Endothelial cell (in vitro differentiated cells): ENCODE measurements around the gene RHOH. TPM values are rescaled to one million over a fixed set of nuclear protein-coding genes. Genes with fewer than 3 reads are reported as not detected.

Experiments
- DNase-seq: peaks from one replicate; pipeline ENCODE4 v3.0.0; 2021; ENCODE audit warnings: low spot score
- H3K27ac Mint-ChIP-seq: one replicate; pipeline ENCODE4 v1.8.0; 2021; ENCODE audit warnings: mixed read lengths, inconsistent platforms; ENCODE audit not compliant: unreplicated experiment
- H3K27me3 Mint-ChIP-seq: one replicate; pipeline ENCODE4 v1.8.0; 2021; ENCODE audit warnings: mild to moderate bottlenecking, moderate library complexity, mixed read lengths, inconsistent platforms; ENCODE audit not compliant: unreplicated experiment
- H3K36me3 Mint-ChIP-seq: one replicate; pipeline ENCODE4 v1.8.0; 2021; ENCODE audit warnings: mild to moderate bottlenecking, low read depth, mixed read lengths, inconsistent platforms; ENCODE audit not compliant: unreplicated experiment
- H3K4me1 Mint-ChIP-seq: one replicate; pipeline ENCODE4 v1.8.0; 2021; ENCODE audit warnings: mild to moderate bottlenecking, mixed read lengths, inconsistent platforms; ENCODE audit not compliant: unreplicated experiment
- H3K4me3 Mint-ChIP-seq: one replicate; pipeline ENCODE4 v1.8.0; 2021; ENCODE audit warnings: mild to moderate bottlenecking, mixed read lengths, inconsistent platforms; ENCODE audit not compliant: unreplicated experiment
- H3K9me3 Mint-ChIP-seq: one replicate; pipeline ENCODE4 v1.8.0; 2021; ENCODE audit warnings: mixed read lengths, inconsistent platforms; ENCODE audit not compliant: unreplicated experiment
- total RNA-seq: library from RNA; stranded (reverse); fragmentation: NEBNext Ultra II Directional; extraction: Animal tissue kit (Norgen Biotek cat#: 25700); gene quantifications from one replicate; pipeline ENCODE4 v1.2.1, GENCODE V29; 2021; ENCODE audit not compliant: unreplicated experiment
- TF ChIP-seq, protein P1 (sequence below): fragments of 200-600 bp; sonication (generic); IDR thresholded peaks from one replicate; pipeline ENCODE4 v1.5.0; 2021; ENCODE audit warnings: antibody characterized with exemption; ENCODE audit not compliant: unreplicated experiment

RHOH gene
- total RNA-seq, 1 donor from 2014 or later = 20.4 TPM

DNA sequence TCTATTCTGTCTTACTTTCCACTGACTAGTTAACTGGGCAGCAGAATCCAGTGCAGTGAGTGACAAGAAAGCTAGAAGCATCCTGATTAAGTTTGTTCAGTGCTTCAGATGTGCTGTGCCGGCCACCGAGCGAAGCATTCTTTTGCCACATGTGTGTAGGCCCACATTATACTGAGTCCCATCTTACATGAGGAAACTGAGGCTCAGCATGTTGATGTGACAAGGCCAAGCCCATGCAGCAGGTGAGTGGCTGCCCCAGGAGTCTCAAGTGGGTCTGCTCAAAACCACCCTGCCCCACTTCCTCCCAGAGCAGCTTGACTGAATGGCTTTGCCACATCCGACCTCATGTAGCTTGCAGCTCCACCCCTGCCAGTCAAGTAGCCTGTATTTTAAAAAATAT is 50.5 kb downstream of the RHOH start:
- Mint-ChIP-seq H3K27me3 (peaks cover 5% of the 10 kb centered on the region), H3K27ac (no peak overlapping the region), H3K4me3 (no peak overlapping the region), H3K9me3 (no peaks in the 10 kb centered on the region), H3K4me1 (no peaks in the 10 kb centered on the region), H3K36me3 (peaks cover 27% of the 10 kb centered on the region)
- TF ChIP-seq, protein P1, sequence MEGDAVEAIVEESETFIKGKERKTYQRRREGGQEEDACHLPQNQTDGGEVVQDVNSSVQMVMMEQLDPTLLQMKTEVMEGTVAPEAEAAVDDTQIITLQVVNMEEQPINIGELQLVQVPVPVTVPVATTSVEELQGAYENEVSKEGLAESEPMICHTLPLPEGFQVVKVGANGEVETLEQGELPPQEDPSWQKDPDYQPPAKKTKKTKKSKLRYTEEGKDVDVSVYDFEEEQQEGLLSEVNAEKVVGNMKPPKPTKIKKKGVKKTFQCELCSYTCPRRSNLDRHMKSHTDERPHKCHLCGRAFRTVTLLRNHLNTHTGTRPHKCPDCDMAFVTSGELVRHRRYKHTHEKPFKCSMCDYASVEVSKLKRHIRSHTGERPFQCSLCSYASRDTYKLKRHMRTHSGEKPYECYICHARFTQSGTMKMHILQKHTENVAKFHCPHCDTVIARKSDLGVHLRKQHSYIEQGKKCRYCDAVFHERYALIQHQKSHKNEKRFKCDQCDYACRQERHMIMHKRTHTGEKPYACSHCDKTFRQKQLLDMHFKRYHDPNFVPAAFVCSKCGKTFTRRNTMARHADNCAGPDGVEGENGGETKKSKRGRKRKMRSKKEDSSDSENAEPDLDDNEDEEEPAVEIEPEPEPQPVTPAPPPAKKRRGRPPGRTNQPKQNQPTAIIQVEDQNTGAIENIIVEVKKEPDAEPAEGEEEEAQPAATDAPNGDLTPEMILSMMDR = no peak
- no peak for DNase-seq

DNA sequence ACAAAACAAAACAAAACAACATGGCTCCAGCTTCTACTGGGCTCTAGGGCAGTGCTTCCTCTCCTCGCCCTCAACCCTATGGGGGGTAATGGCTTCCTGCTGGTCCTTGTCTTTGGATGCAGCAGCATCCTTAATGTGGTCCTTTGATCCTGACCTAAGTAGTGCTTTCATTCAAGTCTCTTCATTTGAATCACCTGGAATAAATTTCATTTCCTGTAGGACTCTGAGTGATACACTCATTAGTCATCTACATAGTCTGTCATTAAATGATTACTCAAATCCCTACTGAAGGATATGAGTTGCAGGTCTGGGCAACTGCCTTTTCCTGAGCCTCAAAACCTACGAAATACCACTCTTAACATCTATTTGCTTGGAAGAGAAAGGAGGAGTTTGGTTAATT is 54.5 kb downstream of the RHOH start:
- no peaks in the 10 kb centered on the region for H3K4me1 Mint-ChIP-seq

DNA sequence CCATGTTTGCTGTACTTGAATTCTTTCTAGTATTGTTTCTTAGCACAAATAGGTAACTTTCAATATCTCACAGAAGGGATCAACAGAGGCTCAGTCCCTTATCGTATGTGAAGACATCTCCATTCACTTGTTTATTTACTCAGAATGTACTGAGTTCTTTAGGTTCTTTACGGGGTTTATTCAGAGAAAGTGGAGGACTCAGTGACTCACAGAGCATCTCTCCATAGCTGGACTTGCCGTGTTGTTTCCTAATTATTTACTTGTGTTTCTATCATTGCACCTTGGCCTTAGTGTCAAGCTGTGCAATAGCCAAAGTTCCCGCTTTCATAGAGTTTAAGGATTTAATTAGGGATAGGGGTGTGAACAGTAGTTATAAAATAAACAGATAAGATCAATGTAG is 57.1 kb downstream of the RHOH start:
- peaks cover 5% of the 10 kb centered on the region for H3K4me1 Mint-ChIP-seq
- no peaks in the 10 kb centered on the region for H3K27me3 Mint-ChIP-seq
- no peak overlapping the region for H3K4me3 Mint-ChIP-seq
- no peaks in the 10 kb centered on the region for H3K36me3 Mint-ChIP-seq
- TF ChIP-seq, protein P1 = no peak
- H3K9me3 Mint-ChIP-seq = no peaks in the 10 kb centered on the region
- H3K27ac Mint-ChIP-seq = no peak overlapping the region
- DNase-seq = no peak

More for the DNA sequence above, 54.5 kb downstream of the RHOH start:
- no peaks in the 10 kb centered on the region for H3K27me3 Mint-ChIP-seq
- TF ChIP-seq, protein P1 = no peak
- no peak overlapping the region for H3K27ac Mint-ChIP-seq
- DNase-seq = no peak
- no peak overlapping the region for H3K4me3 Mint-ChIP-seq
- H3K9me3 Mint-ChIP-seq = no peaks in the 10 kb centered on the region
- peaks cover 7% of the 10 kb centered on the region for H3K36me3 Mint-ChIP-seq

DNA sequence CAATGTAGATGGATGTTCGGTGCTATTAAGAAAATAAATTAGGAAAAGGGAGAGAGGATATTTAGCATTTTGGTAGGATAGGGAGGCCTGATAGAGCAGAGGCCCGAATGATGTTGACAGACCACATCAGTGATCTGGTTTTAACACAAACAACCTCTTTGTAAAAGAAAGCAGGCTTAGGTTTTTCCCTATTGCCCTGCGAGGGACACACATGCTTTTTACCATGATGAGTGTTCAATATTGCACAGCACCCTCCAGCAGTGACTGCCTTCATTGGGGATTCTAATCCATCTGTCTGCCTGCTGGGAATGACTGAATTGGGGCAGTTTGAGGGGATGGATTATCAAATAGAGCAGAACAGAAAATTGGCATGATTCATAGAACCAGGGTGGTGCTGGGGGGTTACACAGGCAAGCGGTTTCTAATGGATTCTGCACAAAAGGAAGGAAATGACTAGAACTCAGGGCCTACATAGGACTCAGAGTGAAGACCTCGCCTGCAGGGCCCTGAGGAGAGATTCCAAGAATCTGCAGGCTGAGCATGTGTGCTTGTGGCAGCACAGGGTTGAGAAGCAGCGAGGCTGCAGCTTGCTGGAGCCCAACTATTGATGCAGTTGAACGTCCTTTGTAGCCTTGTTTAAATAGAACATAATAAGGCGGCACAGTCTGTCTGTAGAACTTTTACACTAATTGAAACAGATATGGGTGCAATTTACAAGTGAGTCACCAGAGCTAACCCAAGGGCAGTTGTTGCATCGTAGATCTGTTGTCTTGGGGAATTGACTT is 58.0 kb downstream of the RHOH start:
- H3K36me3 Mint-ChIP-seq = no peaks in the 10 kb centered on the region
- no peaks in the 10 kb centered on the region for H3K9me3 Mint-ChIP-seq
- H3K4me3 Mint-ChIP-seq = no peak overlapping the region
- H3K27me3 Mint-ChIP-seq = no peaks in the 10 kb centered on the region
- no peak overlapping the region for H3K27ac Mint-ChIP-seq
- H3K4me1 Mint-ChIP-seq = peaks cover 5% of the 10 kb centered on the region
- no peak for DNase-seq
- TF ChIP-seq, protein P1 = no peak

DNA sequence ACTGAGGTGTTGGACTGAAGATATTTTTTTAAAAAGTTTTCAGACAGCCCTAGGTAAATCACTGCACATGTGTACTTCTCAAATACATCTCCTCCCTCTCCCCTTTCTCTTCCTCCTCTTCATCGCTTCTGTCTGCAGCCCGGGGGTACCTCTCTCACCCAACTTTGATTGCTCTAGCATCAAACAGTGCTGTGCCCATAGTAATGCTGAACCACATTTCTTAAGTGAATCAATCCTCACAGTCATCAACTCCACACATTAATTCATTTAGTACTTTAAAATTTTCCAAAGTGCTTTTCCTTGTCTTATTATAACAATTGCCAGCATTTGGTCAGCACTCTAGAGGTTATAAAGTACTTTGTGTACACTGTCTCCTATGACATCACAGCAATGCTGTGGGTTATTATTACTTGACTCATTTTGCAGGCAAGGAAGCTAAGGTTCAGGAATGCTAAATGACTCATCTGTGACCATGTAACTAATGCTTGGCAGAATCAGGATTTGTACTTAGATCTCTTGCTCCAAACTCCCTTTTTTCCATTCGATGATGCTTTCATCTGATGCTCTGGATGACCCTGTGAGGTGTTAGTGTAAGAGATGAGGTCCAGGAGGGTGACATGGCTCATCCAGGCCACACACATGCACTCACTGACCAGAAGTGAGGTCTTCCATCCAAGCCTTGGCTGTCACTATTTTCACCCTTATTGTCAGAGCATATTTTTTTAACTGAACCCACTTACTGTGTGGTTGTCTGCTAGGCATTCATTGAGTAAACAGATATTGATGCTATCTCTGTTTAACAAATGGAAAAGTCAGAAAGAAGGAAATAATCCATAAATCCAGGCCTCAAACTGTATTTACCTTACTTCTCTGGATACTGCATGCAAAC is 58.8 kb downstream of the RHOH start:
- no peak overlapping the region for H3K27ac Mint-ChIP-seq
- H3K27me3 Mint-ChIP-seq = no peaks in the 10 kb centered on the region
- H3K4me1 Mint-ChIP-seq = peaks cover 5% of the 10 kb centered on the region
- H3K9me3 Mint-ChIP-seq = no peaks in the 10 kb centered on the region
- no peak for DNase-seq
- TF ChIP-seq, protein P1 = no peak
- H3K36me3 Mint-ChIP-seq = no peaks in the 10 kb centered on the region
- H3K4me3 Mint-ChIP-seq = no peak overlapping the region
